SIG-M5 treated with dmso at 0.1 percent for 504 hours (cell line): ENCODE results near the gene AP1S1.
A peak's percentile ranks its signal among the peaks of the same experiment; 100 is the strongest.

Experiments used
- DNase-seq: peaks from one replicate; lab custom pipeline; 2025; ENCODE audit not compliant: unreplicated experiment; lab: John Stamatoyannopoulos, UW

AP1S1 gene

DNA sequence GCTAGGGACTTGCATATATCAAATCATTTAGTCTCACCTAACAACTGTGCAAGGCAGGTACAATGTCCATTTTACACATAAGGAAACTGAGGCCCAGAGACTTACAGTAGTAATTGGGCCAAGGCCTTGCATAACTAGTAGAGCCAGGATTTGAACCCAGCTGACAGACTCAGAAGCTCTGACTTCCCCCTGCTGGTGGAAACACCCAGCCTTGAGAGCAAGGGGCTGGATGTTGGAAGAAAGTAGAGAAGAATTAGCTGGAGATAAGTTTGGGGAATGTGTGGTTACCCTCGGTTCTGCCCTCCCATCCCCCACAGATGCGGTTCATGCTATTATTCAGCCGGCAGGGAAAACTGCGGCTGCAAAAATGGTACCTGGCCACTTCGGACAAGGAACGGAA, 2.0 kb downstream of the AP1S1 start:
- DNase-seq: no peak

DNA sequence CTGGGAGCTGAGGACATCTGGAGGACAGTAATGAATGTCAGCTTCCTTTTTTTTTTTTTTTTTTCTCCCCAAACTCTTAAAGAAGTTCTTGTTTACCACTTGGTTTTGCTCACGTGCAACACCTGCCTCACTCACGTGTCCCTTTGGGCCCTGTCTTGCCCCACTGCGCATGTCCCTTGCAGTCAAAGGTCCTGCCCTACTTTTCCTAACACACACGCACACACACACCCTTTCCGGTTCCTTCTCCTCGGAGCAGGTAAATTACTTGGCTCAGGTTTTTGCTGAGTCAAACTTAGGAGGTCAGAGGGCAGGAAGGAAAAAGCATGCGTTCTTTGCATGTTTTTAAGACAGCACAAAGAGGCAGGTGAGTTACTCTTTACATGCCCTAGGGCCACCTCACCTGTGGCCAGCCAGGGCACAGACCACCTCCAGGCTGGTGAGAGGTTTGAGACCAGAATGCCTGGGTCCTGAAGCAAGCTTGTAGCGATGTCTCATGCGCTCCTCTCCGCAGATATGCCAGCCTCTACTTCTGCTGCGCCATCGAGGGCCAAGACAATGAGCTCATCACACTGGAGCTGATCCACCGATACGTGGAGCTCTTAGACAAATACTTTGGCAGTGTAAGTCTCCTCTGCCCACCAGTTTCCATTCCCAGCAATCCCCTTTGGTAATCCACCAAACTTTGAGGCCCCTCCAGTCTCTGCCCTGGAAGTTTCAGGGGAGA, 2.8 kb downstream of the AP1S1 start:
- DNase-seq: no peak

DNA sequence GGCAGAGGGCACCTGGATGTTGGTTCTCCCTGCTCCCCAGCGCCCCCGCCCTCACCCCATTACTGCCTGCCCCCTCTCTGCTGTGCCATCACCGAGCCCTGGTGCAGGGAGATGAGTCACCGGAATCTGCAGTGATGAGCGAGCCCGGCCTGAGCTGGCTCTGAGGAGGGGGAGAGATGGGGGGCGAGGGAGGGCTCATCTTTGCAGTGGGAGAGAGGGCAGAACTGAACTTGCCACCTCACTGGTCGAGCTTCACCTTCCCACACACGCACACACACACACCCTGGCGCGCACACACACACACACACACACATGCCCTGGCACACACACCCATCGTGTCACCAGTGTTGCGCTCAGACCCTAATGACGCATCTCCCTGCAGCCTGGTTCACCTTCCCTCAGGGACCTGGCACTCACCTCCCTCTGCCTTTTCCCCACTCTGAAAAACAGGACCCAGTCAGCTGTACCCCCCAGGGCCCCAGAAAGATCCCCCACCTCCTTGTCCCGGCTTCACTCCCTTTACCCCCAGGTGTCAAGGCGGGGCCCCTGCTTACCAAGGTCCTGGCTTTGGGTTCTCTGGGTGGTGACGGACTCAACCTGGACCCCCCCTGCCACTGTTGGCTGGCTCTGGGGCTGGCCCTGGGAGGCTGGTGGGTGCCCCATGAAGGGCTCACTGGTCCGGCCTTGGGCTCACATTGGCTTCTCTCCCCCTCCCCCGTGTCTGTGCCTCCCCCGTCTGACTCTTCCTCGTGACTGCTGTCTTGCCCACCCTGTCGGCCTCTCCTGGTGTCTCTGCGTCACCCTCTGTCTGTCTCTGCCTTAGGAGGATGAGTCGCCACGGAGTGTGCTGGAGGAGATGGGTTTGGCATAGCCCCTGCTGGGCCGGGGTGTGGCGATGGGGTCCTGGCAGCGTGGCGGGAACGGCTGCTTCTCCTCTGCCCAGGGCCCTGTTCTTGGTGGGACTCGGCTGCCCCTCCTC, 5.7 kb downstream of the AP1S1 start:
- DNase-seq: no peak

DNA sequence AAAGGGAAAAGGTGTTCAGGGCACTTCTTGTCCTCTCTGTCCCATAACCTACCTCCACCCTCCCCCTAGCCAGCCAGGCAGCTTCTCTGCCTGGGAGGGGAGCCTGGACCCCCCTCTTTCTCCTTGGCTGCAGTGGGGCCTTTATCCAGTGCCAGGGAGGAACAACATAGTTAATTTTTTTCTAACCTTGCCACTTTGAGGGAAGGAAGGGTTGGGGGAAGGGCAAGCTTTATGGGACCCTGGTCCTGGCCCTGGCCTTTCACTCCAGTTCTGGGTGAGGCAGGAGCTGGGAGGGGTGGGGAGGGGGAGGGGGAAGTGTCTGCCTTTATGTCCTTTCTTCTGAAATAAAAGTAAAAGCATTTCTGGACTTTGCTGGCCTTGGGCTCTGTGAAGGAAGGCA, 6.6 kb downstream of the AP1S1 start:
- no peak for DNase-seq

DNA sequence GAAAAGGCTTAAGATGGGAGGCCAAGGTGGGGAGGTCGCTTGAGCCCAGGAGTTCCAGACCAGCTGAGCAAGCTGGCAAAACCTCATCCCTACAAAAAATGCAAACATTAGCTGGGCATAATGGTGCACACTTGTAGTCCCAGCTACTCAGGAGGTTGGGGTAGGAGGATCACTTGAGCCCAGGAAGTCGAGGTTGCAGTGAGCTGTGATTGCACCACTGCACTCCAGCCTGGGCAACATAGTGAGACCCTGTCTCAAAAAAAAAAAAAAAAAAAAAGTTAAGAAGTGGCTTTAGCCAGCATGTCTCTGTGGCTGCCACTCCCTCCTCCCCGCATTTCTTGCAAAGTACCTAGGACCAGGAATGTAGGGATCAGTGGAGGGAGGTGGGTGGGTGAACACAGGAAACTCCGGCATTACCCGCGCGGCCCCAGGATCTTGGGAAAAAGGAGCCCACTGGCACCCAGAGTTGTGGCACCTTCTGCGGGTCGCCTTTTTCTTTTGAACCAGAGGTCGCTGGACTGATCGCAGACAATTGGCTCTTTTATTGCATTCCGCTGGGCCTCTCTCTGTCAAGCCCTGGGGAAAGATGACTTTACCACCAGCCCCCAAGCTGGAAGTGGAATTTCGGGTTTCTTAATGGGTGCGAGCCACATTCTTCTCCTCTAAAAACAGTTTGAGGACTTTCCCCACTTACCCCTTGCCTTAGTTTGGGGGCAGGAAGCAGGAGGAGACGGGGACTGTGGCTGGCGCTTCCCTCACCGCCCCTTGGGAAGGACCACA, 7.6 kb downstream of the AP1S1 start:
- DNase-seq: no peak

DNA sequence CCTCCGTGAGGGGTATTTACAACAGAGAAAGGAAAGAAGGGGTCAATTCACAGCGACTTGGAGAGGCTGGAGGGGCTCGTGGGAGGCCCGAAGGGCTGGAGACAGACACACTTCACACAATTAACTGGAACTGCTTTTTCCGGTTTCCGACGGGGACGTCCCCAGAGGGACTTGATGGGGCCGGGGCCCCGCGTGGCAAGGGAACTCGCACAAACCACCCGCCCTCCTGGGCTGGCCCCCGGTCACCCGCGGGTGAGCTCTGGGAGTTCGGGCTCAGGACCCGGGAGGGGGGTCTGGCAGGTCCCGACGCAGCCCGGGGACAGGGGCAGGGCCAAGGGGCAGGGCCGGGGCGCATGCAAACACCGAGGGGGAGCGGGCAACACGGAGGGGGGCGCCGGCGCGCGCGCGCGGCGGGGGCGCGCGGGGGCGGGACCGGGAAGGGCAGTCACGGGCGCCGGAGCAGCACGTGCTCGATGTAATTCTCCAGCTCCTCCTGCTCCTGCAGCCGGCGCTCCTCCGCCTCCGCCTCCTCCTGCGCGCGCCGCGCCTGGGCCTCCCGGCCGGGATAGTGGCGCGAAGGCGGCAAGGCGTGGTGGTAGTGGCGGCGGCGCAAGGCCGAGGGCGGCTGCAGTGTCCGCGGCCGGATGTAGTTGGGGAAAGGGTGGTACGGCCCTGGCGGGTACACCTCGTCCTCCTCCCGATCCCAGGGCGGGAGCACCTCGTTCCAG, 8.4 kb downstream of the AP1S1 start:
- DNase-seq: peak; percentile 50

DNA sequence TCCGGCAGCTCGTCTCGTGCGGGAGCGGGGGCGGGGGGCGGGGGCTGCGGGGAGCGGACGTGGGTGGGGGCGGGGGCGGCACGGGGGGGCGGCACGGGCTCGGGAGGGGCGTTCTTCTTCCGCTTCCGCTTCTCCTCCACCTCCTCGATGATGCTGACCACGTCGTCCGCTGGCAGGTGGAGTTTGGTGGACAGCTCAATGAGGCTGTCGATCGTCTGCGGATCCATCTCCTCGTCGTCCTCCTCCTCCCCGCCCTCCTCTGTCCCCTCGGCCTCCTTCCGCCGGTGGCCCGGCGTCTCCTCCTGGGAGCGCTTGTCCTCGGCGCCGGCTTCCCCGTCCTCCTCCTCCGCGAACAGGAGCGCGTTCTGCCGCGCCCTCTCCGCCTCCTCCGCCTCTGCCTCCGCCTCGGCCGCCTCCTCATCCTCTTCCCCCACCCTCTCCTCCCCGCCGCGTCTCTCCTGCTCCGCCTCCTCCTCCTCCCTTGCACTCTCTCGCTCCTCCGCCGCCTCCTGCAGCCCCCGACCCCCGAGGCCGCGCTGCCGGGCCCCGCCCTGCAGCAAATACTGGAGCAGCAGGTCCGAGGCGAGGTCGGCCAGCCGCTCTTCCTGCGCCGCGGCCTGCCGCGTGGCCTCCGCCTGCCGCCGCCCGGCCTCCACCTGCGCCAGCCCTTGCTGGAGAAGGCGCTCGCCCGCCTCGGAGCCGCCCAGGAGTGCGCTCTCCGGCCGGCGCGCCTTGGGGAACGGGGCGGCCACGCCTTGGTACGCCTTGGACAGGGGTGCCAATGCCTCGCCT, 9.2 kb downstream of the AP1S1 start:
- DNase-seq: peak; percentile 50

DNA sequence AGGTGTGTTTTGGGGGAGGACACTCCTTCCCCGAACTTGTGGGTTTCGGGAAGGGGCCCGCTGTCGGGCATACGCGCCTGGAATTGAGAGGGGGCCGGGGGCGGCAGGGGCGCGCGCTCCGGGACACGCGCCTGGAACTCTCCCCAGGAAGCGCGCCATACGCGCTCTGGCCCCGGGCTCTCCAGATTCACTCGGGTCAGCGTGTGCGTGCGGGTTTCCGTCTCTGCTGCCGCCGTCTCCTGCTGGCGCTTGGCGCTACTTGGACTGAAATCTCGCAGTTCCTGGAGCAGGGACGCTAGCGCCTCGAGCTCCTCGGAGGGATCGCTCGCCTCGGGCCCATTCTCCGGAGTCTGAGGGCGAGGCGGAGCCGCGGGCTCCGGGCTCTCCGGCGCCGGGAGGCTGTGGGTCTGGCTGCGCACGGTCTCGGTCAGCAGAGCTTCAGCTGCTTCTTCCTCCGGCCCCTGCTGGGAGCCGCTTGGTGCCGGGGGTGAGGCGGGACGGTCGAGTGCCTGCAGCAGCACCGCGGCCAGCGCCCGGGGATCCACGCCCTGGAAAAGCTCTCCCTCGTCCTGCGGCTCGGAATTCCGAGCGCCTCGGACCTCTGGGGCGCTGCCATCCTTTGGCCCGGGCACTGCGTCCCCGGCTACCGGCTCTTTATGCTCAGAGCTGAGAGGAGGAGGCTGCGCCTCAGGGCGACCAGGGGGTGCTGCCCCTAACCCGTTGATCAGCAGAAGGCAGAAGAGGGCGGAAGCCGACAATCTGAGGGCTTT, 10.0 kb downstream of the AP1S1 start:
- DNase-seq: peak; percentile 41

DNA sequence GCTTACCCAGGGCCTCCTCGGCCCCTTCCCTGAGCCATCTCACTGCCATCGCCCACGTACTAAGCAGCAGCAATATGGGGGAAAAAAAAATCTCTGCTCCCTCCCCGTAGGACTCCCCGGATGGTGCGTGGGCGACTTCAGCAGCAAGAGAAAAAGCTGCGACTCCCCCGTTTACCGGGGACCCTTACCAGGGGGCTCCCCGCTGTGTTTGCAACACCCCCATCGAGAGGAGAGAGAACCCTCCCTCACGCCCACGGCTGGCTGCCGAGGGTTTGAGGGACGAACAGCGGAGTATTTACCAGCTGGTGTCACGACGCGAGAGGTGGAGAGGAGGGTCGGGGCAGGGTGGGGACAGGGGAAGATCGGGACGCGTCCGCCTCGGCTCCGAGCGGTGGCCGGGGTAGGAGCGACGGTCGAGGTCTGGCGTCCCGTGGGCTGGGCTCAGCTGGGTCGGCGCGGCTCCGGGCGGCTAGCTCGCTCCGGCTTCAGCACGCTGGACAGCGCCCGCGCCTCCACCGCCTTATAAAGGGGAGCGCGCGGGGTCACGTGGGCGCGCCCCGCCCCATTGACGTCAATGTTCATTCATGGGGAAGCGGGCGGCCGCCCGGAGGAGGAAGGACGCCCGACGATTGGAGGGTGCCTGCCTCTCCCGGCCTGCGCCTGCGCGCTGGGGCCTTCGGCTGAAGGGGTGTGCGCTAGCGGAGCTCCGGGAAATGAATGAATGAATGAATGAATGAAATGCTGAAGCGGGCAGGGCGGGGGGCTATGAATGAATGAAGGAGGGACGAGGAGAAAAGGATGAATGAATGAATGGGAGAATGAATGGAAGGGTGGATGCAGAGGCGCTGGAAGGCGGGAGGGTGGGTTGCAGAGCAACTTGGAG, 11.0 kb downstream of the AP1S1 start, which contains the start of gene VGF:
Gene VGF, minus strand, starts transcription at position 495 of the 883 bp plus-strand sequence. CDS start 726 bp downstream, outside the sequence.
- DNase-seq: peak; percentile 94

DNA sequence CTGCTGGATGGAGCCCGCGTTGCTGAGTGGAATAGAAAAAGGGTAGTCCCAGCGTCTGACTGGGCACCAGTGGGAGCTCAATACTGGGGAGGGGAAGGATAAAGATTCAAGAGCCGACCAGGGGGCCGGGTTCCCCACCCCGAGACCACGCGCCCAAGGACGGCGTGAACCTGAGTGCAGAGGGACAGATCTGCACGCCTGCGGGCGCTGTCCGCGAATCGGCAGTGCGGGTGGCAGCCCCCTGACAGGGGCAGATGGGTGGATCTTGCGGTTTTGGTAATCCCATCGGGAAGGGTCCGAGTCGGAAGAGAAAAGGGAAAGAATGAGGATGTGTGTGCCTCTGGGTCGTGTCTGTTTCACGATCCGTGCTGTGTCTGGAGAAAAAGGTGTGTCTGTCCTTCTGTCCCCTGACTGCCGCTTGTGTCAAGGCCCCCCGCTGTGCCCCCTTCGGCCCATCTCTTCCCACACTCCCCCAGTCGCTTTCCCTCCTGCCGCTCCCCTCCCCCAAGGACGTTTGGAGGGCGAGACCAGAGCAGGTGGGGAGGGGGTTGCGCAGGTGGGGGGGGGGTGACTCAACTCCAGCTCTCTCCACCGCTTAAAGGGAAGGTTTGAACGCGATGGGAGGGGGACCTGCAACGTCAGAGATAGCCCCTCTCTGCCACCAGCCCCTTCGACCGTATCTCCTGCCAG, 11.8 kb downstream of the AP1S1 start:
- DNase-seq: no peak

DNA sequence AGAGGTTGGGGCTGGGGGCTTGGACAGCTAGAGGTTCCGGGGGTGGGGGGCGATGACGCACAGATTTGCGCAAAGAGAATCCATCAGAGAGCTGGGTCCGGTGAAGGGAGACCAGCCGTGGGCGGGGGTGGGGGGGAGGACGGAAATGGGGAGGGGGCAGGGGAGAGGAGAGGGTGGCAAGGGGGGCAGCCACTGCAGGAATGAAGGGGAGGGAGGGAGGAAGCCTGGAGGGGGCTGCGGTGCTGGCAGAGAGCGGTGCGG, 12.3 kb downstream of the AP1S1 start:
- DNase-seq: no peak

DNA sequence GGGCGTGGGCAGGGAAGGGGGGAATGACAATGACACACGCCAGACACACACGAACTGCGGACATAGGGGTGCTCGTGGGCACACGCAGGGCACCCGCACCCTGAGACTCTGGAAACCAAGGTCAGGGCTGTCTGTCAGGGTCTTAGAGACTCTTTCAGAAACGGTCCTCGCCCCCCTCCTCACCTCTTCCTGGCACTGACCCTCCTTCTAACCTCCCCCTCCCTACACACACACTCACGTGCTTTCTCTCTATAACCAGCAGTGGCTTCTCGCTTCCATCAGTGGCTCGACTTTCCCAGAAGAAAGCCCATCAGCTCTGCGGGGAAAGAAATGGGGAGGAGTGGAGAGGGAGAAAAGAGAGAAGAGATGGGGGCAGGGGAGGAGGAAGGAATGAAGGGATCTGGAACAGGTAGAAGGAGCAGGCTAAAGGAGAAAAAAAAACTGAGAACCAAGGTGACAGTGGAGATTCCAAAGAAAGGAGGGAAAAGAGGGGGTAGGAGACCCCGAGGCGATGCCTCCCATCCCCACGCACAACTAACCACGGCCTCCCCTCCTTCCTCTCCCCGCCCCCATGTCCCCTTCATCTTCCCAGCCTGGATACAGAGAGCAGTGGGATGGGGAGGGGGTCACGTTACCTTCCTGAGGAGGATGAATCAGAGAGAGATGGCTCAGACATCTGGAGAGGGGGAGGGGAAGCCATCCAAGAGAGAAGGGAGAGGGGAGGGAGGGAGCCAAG, 12.8 kb downstream of the AP1S1 start:
- no peak for DNase-seq

DNA sequence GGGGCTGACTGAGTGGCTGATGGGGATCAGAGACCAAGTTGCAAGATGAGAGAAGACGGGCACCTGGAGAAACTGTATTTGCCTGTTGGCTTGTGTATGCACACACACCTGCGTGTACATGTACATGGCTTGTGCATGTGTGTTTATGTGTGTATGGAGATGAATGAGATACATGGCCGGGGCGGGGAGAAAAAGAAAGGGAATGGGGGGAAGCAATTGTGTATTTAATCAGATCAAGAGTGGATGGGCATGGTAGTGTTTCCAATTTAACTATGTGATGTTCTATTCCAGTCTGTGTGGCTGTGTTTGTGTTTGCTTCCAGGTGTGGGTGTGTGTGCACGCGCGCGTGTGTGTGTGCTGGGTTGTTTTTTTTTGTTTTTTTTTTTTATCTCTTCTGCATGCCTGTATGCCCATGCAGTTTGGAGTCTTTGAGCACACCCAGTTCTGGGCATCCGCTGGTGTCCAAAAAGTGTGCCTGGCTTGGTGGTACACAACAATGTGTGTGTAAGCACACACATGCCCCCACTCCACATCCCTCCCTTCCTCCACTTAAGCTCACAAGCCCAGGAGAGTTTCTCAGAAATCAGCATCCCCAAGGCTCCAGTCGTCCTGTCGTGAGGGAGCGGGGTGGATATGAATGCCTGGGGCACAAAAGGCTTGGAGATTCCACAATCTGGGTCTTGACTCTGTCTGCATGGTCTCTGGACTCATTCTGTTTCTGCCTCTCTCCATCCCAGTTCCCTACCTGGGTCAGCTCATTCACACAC, 13.6 kb downstream of the AP1S1 start:
- no peak for DNase-seq

DNA sequence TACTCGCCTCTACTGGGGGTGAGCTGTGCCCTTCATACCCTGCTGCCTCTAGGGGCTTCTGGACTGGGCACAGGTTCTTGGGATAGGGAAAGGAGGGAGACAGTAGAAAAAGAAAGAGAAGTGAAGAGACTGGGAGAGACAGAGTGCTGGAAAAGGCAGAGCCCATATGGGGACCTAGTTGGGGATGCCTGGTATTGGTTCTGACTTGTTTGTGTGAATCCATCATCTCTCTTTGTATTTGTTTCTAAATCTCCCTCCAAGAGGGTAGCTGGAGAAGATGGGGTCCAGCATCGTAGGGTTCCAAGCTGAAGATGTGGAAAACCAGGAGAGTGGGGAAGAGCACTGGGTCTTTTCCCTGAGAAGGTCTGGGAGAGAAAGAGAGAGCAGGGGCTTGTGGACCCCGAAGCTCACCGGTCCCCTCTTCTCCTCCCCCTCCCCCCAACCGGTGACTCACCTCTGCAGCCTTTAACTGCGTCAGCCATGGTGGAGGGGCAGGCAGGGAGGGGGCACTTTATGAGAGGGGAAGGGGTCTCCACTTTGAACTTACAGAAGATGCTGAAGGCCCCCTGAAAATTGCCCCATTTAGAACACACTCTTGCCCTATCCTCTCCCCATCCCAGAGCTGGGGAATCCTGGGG, 14.3 kb downstream of the AP1S1 start:
- no peak for DNase-seq

DNA sequence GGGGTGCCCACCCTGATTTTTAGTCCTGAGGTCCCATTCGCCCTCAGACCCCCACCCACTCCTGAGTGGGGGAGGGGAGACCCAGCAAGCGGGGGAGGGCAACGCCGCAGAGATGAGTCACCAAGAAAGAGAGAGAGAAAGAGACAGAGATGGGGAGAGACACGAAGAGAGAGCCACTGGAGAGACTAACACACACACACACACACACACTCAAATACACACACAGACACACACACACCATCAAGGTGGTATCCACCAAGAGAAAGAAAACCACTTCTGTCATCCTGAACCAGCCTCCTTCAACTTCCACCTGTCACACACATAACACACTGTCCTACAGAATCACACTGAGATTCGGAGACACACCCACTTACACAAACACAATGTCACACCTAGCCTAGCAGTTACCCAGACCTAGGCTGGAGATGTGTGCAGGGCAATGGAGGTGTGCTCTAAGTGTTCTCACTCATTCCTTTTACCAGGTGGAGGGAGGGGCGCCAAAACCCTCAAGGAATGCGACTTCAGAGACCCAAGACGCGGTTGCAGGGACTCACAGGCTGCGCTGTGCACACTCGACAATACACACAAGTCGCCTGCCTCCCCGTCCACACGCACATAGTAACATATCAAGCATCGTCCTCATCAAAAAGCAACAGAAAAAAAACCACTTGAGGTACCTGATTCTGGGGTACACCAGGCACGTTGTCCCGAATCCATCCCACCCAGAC, 15.0 kb downstream of the AP1S1 start:
- no peak for DNase-seq
